ENCODE measurements around the gene RGS6. TPM values are rescaled to one million over a fixed set of nuclear protein-coding genes. Genes with fewer than 3 reads are reported as not detected.

RGS6 gene
- total RNA-seq, 3 donors from 2014 or later: 3.4 to 9.2 (median 4.5) TPM

GRCh38 chr14:72565149-72565559, 632.9 kb downstream of the RGS6 start:
- Histone ChIP-seq H3K27me3 (no peaks in the 10 kb centered on the region), H3K9me3 (no peaks in the 10 kb centered on the region), H3K4me1 (no peaks in the 10 kb centered on the region), H3K36me3 (no peaks in the 10 kb centered on the region), H3K4me3 (no peak overlapping the region), H3K27ac (no peak overlapping the region)
- DNase-seq (ENCODE audit: low spot score in 2 of 2): no peak
- TF ChIP-seq POLR2A (IDR thresholded peaks at IDR 0.05) (no peak), CTCF (IDR thresholded peaks at IDR 0.05) (no peak), POLR2AphosphoS5 (IDR thresholded peaks at IDR 0.05) (no peak)
- intact Hi-C loops (cut with DNase I; ENCODE audit: low total_unique reads): no loop called here

GRCh38 chr14:72565917-72566316, 633.7 kb downstream of the RGS6 start:
- no peaks in the 10 kb centered on the region for H3K36me3 ChIP-seq
- DNase-seq (ENCODE audit: low spot score in 2 of 2): no peak
- no peaks in the 10 kb centered on the region for H3K9me3 ChIP-seq
- intact Hi-C loops (cut with DNase I; ENCODE audit: low total_unique reads): no loop called here
- H3K4me3 ChIP-seq: no peak overlapping the region
- H3K27ac ChIP-seq: no peak overlapping the region
- no peaks in the 10 kb centered on the region for H3K27me3 ChIP-seq
- TF ChIP-seq POLR2A (IDR thresholded peaks at IDR 0.05): no peak
- H3K4me1 ChIP-seq: no peaks in the 10 kb centered on the region

GRCh38 chr14:72567226-72567625, 635.0 kb downstream of the RGS6 start:
- no peaks in the 10 kb centered on the region for H3K4me1 ChIP-seq
- no peak for DNase-seq (ENCODE audit: low spot score in 2 of 2)
- H3K27ac ChIP-seq: no peak overlapping the region
- H3K36me3 ChIP-seq: no peaks in the 10 kb centered on the region
- H3K27me3 ChIP-seq: no peaks in the 10 kb centered on the region
- no peaks in the 10 kb centered on the region for H3K9me3 ChIP-seq
- H3K4me3 ChIP-seq: no peak overlapping the region
- TF ChIP-seq POLR2AphosphoS5 (IDR thresholded peaks at IDR 0.05) (no peak), CTCF (IDR thresholded peaks at IDR 0.05) (no peak), POLR2A (IDR thresholded peaks at IDR 0.05) (no peak)
- intact Hi-C loops (cut with DNase I; ENCODE audit: low total_unique reads): no loop called here

- Histone ChIP-seq H3K27ac (no peak overlapping the region), H3K4me1 (no peaks in the 10 kb centered on the region), H3K27me3 (no peaks in the 10 kb centered on the region), H3K4me3 (no peak overlapping the region), H3K9me3 (no peaks in the 10 kb centered on the region), H3K36me3 (no peaks in the 10 kb centered on the region)
- no peak for TF ChIP-seq CTCF (IDR thresholded peaks at IDR 0.05)
- no peak for TF ChIP-seq POLR2A (IDR thresholded peaks at IDR 0.05)
- no peak for TF ChIP-seq POLR2AphosphoS5 (IDR thresholded peaks at IDR 0.05)
- DNase-seq (ENCODE audit: low spot score in 2 of 2): no peak
- intact Hi-C loops (cut with DNase I; ENCODE audit: low total_unique reads): no loop called here
Observed at GRCh38 chr14:72568296-72568992, 636.2 kb downstream of the RGS6 start.

- H3K27me3 ChIP-seq: no peaks in the 10 kb centered on the region
Observed at GRCh38 chr14:72573725-72574417, 641.6 kb downstream of the RGS6 start.

More at GRCh38 chr14:72573725-72574417, 641.6 kb downstream of the RGS6 start:
- no peak for DNase-seq (ENCODE audit: low spot score in 2 of 2)
- no peak for TF ChIP-seq POLR2AphosphoS5 (IDR thresholded peaks at IDR 0.05)
- no peak for TF ChIP-seq CTCF (IDR thresholded peaks at IDR 0.05)
- no peak for TF ChIP-seq POLR2A (IDR thresholded peaks at IDR 0.05)
- Histone ChIP-seq H3K27ac (no peak overlapping the region), H3K4me1 (no peaks in the 10 kb centered on the region), H3K4me3 (no peak overlapping the region), H3K36me3 (no peaks in the 10 kb centered on the region), H3K9me3 (no peaks in the 10 kb centered on the region)
- intact Hi-C loops (cut with DNase I; ENCODE audit: low total_unique reads): no loop called here

Data from breast epithelium (tissue), 4 donors.